Loucy (cell line): Measurements from ENCODE around the gene ABCF2.

Experiments
- H2AFZ ChIP-seq: fragments of 200-600 bp; sonication (generic); 2 replicates; pipeline ENCODE4 v1.6.0; 2016; ENCODE audit warnings: antibody characterized with exemption, mild to moderate bottlenecking, low read length, moderate library complexity
- H3F3A ChIP-seq: fragments of 200-600 bp; 2 replicates; pipeline ENCODE4 v1.6.0; 2016; ENCODE audit warnings: antibody characterized with exemption, low read depth, mild to moderate bottlenecking
- H3K27me3 ChIP-seq: fragments of 200-600 bp; sonication (generic); 2 replicates; pipeline ENCODE4 v1.6.1; 2014; ENCODE audit warnings: low read length, mild to moderate bottlenecking; ENCODE audit not compliant: insufficient read depth, poor library complexity, severe bottlenecking
- H3K36me3 ChIP-seq: fragments of 200-600 bp; sonication (generic); 2 replicates; pipeline ENCODE4 v1.6.1; 2016; ENCODE audit warnings: low read length; ENCODE audit not compliant: insufficient read depth
- H3K4me1 ChIP-seq: fragments of 200-600 bp; sonication (generic); 2 replicates; pipeline ENCODE4 v1.5.1; 2014; ENCODE audit warnings: low read length, mild to moderate bottlenecking; ENCODE audit not compliant: insufficient read depth, poor library complexity, severe bottlenecking
- H3K4me2 ChIP-seq: fragments of 200-600 bp; sonication (generic); 2 replicates; pipeline ENCODE4 v1.6.0; 2014; ENCODE audit warnings: antibody characterized with exemption, low read length, low read depth, mild to moderate bottlenecking; ENCODE audit not compliant: poor library complexity, severe bottlenecking
- H3K4me3 ChIP-seq: fragments of 200-600 bp; sonication (generic); 2 replicates; pipeline ENCODE4 v1.5.1; 2014; ENCODE audit warnings: low read length, mild to moderate bottlenecking, mixed read lengths; ENCODE audit not compliant: poor library complexity, severe bottlenecking
- H3K79me2 ChIP-seq: fragments of 200-600 bp; sonication (generic); 2 replicates; pipeline ENCODE4 v1.6.1; 2014; ENCODE audit warnings: low read length; ENCODE audit not compliant: insufficient read depth
- H3K9ac ChIP-seq: fragments of 200-600 bp; sonication (generic); 2 replicates; pipeline ENCODE4 v1.6.0; 2014; ENCODE audit warnings: mild to moderate bottlenecking, low read depth, low read length, moderate library complexity; ENCODE audit not compliant: poor library complexity, severe bottlenecking
- H3K9me2 ChIP-seq: fragments of 200-600 bp; sonication (generic); replicated peaks from 2 replicates; pipeline ENCODE4 v1.6.1; 2016; ENCODE audit warnings: low read depth, low read length, mixed read lengths
- H3K9me3 ChIP-seq: fragments of 200-600 bp; sonication (generic); 2 replicates; pipeline ENCODE4 v1.6.1; 2014; ENCODE audit warnings: mild to moderate bottlenecking, antibody characterized with exemption, low read length, low read depth; ENCODE audit not compliant: insufficient read depth
- H4K20me1 ChIP-seq: fragments of 200-600 bp; sonication (generic); 2 replicates; pipeline ENCODE4 v1.6.0; 2014; ENCODE audit warnings: antibody characterized with exemption, low read length, mild to moderate bottlenecking; ENCODE audit not compliant: insufficient read depth, poor library complexity, severe bottlenecking
- CTCF ChIP-seq: fragments of 200-600 bp; sonication (generic); conservative IDR thresholded peaks from 2 replicates; pipeline ENCODE4 v1.5.1; 2014; ENCODE audit warnings: mild to moderate bottlenecking, antibody characterized with exemption, low read length
- EZH2phosphoT487 ChIP-seq: fragments of 200-600 bp; IDR thresholded peaks from 2 replicates; pipeline ENCODE4 v1.6.1; 2018; ENCODE audit warnings: antibody characterized with exemption, mild to moderate bottlenecking, moderate library complexity, borderline replicate concordance

ABCF2 gene

DNA sequence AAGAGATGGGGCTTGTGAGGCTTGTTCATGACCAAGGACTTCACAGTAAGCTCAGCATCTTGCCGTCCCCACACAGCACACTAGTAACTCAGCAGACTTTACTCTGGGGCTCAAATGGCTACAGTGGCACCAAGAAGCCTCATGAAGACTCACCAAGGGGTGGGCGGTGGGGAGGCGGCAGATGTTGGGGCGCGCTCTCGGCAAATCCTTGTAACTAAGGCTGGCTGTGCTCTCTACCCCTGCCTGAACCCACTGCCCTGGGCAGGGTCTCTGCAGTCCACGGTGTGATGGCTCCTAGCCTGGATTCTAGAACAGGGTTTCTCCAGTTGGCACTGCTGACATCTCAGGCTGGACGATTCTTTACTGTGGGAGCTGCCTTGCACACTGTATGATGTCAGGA lies 33.9 kb upstream of the ABCF2 start:
- Histone ChIP-seq H3K36me3 (no peaks in the 10 kb centered on the region), H3K27me3 (no peaks in the 10 kb centered on the region), H2AFZ (no peak overlapping the region), H3K79me2 (no peaks in the 10 kb centered on the region), H3K9me3 (no peaks in the 10 kb centered on the region), H3K9ac (no peak overlapping the region), H3K4me3 (no peak overlapping the region), H3F3A (no peaks in the 10 kb centered on the region), H3K9me2 (no peaks in the 10 kb centered on the region), H3K4me1 (no peaks in the 10 kb centered on the region), H3K4me2 (no peak overlapping the region), H4K20me1 (no peaks in the 10 kb centered on the region)
- TF ChIP-seq EZH2phosphoT487 (no peak), CTCF (no peak)

GRCh38 chr7:151260471-151260870 lies 33.5 kb upstream of the ABCF2 start:
- TF ChIP-seq CTCF (no peak), EZH2phosphoT487 (no peak)
- H3K4me3 ChIP-seq = no peak overlapping the region

GRCh38 chr7:151257990-151258389 lies 31.0 kb upstream of the ABCF2 start:
- Histone ChIP-seq H3K4me3 (no peak overlapping the region), H3K79me2 (no peaks in the 10 kb centered on the region), H3K9me2 (no peaks in the 10 kb centered on the region), H4K20me1 (no peaks in the 10 kb centered on the region), H3K9ac (no peak overlapping the region), H3F3A (no peaks in the 10 kb centered on the region), H3K27me3 (no peaks in the 10 kb centered on the region), H3K4me2 (no peak overlapping the region), H3K9me3 (no peaks in the 10 kb centered on the region), H2AFZ (no peak overlapping the region), H3K36me3 (no peaks in the 10 kb centered on the region), H3K4me1 (no peaks in the 10 kb centered on the region)
- no peak for TF ChIP-seq EZH2phosphoT487
- no peak for TF ChIP-seq CTCF

More at GRCh38 chr7:151260471-151260870, 33.5 kb upstream of the ABCF2 start:
- Histone ChIP-seq H3K4me1 (no peaks in the 10 kb centered on the region), H3K9me2 (no peaks in the 10 kb centered on the region), H3K36me3 (no peaks in the 10 kb centered on the region), H3K27me3 (no peaks in the 10 kb centered on the region), H3K79me2 (no peaks in the 10 kb centered on the region), H4K20me1 (no peaks in the 10 kb centered on the region), H2AFZ (no peak overlapping the region), H3K4me2 (no peak overlapping the region), H3K9ac (no peak overlapping the region), H3F3A (no peaks in the 10 kb centered on the region), H3K9me3 (no peaks in the 10 kb centered on the region)
